OCI-LY7 (cell line): Measurements from ENCODE around the gene ADAMTSL3. TPM values are rescaled to one million over a fixed set of nuclear protein-coding genes. Genes with fewer than 3 reads are reported as not detected.

Experiments used
- BruUV-seq: library from RNA; stranded (reverse); fragments of 400-500 nt; replicated peaks from 2 replicates; lab custom pipeline; 2021; lab: Mats Ljungman, UMichigan
- CTCF ChIA-PET: fragments of 300-600 bp; sonication (Branson Sonifier 250); formaldehyde crosslinking; loops from one replicate; lab custom pipeline; 2022; ENCODE audit warnings: antibody characterized with exemption; ENCODE audit not compliant: unreplicated experiment; lab: Charles Lee
- POLR2A ChIA-PET: fragments of 300-600 bp; sonication (Branson Sonifier 250); formaldehyde crosslinking; loops from one replicate; lab custom pipeline; 2022; ENCODE audit warnings: antibody characterized with exemption; lab: Charles Lee
- DNase-seq: peaks from one replicate; pipeline ENCODE4 v3.0.0-alpha.2; 2015; ENCODE audit warnings: low spot score
- H2AFZ ChIP-seq: fragments of 200-600 bp; sonication (generic), shearing (Covaris generic); 2 replicates; pipeline ENCODE4 v1.6.1; 2014; ENCODE audit warnings: mild to moderate bottlenecking, antibody characterized with exemption, low read length, moderate library complexity
- H3K27ac ChIP-seq: fragments of 200-600 bp; sonication (generic); 2 replicates; pipeline ENCODE4 v1.5.1; 2014; ENCODE audit warnings: mixed run types, low read depth, mild to moderate bottlenecking, moderate library complexity, low read length, inconsistent platforms; ENCODE audit not compliant: poor library complexity, severe bottlenecking
- H3K36me3 ChIP-seq: fragments of 200-600 bp; sonication (generic); 2 replicates; pipeline ENCODE4 v1.6.1; 2014; ENCODE audit warnings: mild to moderate bottlenecking, antibody characterized with exemption, low read length, moderate library complexity, mixed read lengths; ENCODE audit not compliant: insufficient read depth
- H3K4me1 ChIP-seq: fragments of 200-600 bp; sonication (generic); 2 replicates; pipeline ENCODE4 v1.5.1; 2014; ENCODE audit warnings: mild to moderate bottlenecking, low read length; ENCODE audit not compliant: insufficient read depth, poor library complexity, severe bottlenecking
- H3K4me2 ChIP-seq: fragments of 200-600 bp; sonication (generic); 2 replicates; pipeline ENCODE4 v1.6.1; 2014; ENCODE audit warnings: mild to moderate bottlenecking, low read length
- H3K4me3 ChIP-seq: fragments of 200-600 bp; sonication (generic); 2 replicates; pipeline ENCODE4 v1.5.1; 2014; ENCODE audit warnings: mild to moderate bottlenecking, low read depth, low read length; ENCODE audit not compliant: poor library complexity, severe bottlenecking
- H3K79me2 ChIP-seq: fragments of 200-600 bp; sonication (generic); 2 replicates; pipeline ENCODE4 v1.6.1; 2016; ENCODE audit warnings: low read depth, mild to moderate bottlenecking, low read length, moderate library complexity, mixed read lengths; ENCODE audit not compliant: insufficient read depth
- H3K9me2 ChIP-seq: fragments of 200-600 bp; sonication (generic); 2 replicates; pipeline ENCODE4 v1.6.1; 2016; ENCODE audit warnings: mild to moderate bottlenecking, low read length, mixed read lengths; ENCODE audit not compliant: insufficient read depth
- H3K9me3 ChIP-seq: fragments of 200-600 bp; sonication (generic); 2 replicates; pipeline ENCODE4 v1.6.1; 2014; ENCODE audit warnings: mild to moderate bottlenecking, mixed run types, low read length, mixed read lengths
- H4K20me1 ChIP-seq: fragments of 200-600 bp; sonication (generic); 2 replicates; pipeline ENCODE4 v1.6.1; 2014; ENCODE audit warnings: mild to moderate bottlenecking, antibody characterized with exemption, low read length, moderate library complexity, mixed read lengths; ENCODE audit not compliant: insufficient read depth
- EZH2phosphoT487 ChIP-seq: fragments of 200-600 bp; sonication (generic); IDR thresholded peaks from 2 replicates; pipeline ENCODE4 v1.6.1; 2018; ENCODE audit warnings: low read depth, borderline replicate concordance, mild to moderate bottlenecking, mixed run types, antibody characterized with exemption, low read length, moderate library complexity, mixed read lengths
- intact Hi-C: fragments of 100-400 bp; cut with micrococcal nuclease; formaldehyde crosslinking; loops from one replicate; pipeline ENCODE4 v1.10.0; 2022; ENCODE audit not compliant: unreplicated experiment
- total RNA-seq, 2 experiments: library from RNA; depleted of rRNA in 1 of 2; stranded (reverse); fragments of >200 nt in 1 of 2; shearing (Covaris generic) in 1 of 2; gene quantifications; 2 replicates each; pipeline ENCODE4 v1.2.3, GENCODE V29; 2014 to 2022
- TF ChIP-seq, protein P1 (sequence below): fragments of 200-600 bp; sonication (generic); conservative IDR thresholded peaks from 2 replicates; pipeline ENCODE4 v1.5.1; 2014; ENCODE audit warnings: mild to moderate bottlenecking, antibody characterized with exemption, low read length, moderate library complexity, mixed read lengths

Gene ADAMTSL3
- total RNA-seq, 2 experiments from 2014 or later = not detected

DNA sequence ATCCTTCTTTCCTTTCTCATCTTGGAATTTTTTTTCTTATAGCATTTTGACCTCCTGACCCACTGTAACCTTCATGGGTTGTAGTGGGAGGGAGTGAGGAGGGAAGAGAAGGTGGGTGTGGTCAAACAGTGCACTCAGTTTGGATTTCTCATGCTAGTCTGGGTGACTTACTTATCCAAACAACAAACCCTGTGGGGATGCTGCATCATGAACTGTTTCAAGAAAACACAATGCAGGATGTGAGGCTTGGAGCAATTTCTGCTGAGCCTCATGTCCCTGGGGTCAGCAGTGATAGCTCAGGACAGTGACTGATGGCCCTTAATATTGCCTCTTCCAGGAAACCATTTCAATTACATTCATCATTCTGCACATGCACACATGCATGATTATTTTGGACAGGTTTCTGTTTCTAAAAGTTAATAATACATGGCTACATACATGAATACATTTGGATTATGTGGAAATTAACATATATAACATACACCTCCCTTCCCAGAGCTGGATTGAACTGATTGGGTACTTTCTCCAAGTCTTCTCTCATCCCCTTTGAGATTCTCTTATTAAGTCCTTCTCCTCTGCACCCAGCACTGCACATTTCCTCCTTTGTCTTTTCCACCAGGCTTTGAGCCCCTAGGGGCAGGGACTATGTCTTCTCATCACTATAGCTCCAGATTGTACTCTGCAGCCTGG is 61.2 kb downstream of the ADAMTSL3 start:
- CTCF ChIA-PET = no interaction called here

GRCh38 chr15:83716605-83717004 is 62.7 kb downstream of the ADAMTSL3 start:
- no peak for DNase-seq
- no peaks in the 10 kb centered on the region for H4K20me1 ChIP-seq
- intact Hi-C loops = no loop called here
- no peaks in the 10 kb centered on the region for H3K36me3 ChIP-seq
- no peak overlapping the region for H3K4me3 ChIP-seq
- H2AFZ ChIP-seq = no peak overlapping the region
- ChIA-PET CTCF (no interaction called here), POLR2A (interaction anchor here (0.7 kb wide), 1 partner anchor 31 kb away, joined by 3 read pairs; no protein-coding TSS in a partner anchor)
- BruUV-seq = no TSS peak
- TF ChIP-seq, protein P1, sequence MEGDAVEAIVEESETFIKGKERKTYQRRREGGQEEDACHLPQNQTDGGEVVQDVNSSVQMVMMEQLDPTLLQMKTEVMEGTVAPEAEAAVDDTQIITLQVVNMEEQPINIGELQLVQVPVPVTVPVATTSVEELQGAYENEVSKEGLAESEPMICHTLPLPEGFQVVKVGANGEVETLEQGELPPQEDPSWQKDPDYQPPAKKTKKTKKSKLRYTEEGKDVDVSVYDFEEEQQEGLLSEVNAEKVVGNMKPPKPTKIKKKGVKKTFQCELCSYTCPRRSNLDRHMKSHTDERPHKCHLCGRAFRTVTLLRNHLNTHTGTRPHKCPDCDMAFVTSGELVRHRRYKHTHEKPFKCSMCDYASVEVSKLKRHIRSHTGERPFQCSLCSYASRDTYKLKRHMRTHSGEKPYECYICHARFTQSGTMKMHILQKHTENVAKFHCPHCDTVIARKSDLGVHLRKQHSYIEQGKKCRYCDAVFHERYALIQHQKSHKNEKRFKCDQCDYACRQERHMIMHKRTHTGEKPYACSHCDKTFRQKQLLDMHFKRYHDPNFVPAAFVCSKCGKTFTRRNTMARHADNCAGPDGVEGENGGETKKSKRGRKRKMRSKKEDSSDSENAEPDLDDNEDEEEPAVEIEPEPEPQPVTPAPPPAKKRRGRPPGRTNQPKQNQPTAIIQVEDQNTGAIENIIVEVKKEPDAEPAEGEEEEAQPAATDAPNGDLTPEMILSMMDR = no peak
- TF ChIP-seq EZH2phosphoT487 = no peak
- H3K4me1 ChIP-seq = no peaks in the 10 kb centered on the region
- no peak overlapping the region for H3K4me2 ChIP-seq
- no peak overlapping the region for H3K27ac ChIP-seq
- H3K9me2 ChIP-seq = no peaks in the 10 kb centered on the region
- no peaks in the 10 kb centered on the region for H3K9me3 ChIP-seq
- no peaks in the 10 kb centered on the region for H3K79me2 ChIP-seq

More for the DNA sequence above, 61.2 kb downstream of the ADAMTSL3 start:
- no peaks in the 10 kb centered on the region for H3K9me2 ChIP-seq
- no peak overlapping the region for H2AFZ ChIP-seq
- TF ChIP-seq, protein P1 = no peak
- no peak for TF ChIP-seq EZH2phosphoT487
- intact Hi-C loops = no loop called here
- POLR2A ChIA-PET = no interaction called here
- no peaks in the 10 kb centered on the region for H3K79me2 ChIP-seq
- DNase-seq = no peak
- H3K4me3 ChIP-seq = no peak overlapping the region
- H3K27ac ChIP-seq = no peak overlapping the region
- H3K36me3 ChIP-seq = no peaks in the 10 kb centered on the region
- H3K4me1 ChIP-seq = no peaks in the 10 kb centered on the region
- H4K20me1 ChIP-seq = no peaks in the 10 kb centered on the region
- no peaks in the 10 kb centered on the region for H3K9me3 ChIP-seq
- BruUV-seq = no TSS peak
- H3K4me2 ChIP-seq = no peak overlapping the region

- POLR2A ChIA-PET = interaction anchor here (0.7 kb wide), 1 partner anchor 32 kb away, joined by 3 read pairs; no protein-coding TSS in a partner anchor
- H3K4me3 ChIP-seq = no peak overlapping the region
- BruUV-seq = no TSS peak
Measured at GRCh38 chr15:83717010-83717409, 63.1 kb downstream of the ADAMTSL3 start.

More at GRCh38 chr15:83717010-83717409, 63.1 kb downstream of the ADAMTSL3 start:
- CTCF ChIA-PET = no interaction called here
- H2AFZ ChIP-seq = no peak overlapping the region
- no peaks in the 10 kb centered on the region for H3K9me3 ChIP-seq
- intact Hi-C loops = no loop called here
- no peaks in the 10 kb centered on the region for H4K20me1 ChIP-seq
- H3K36me3 ChIP-seq = no peaks in the 10 kb centered on the region
- H3K27ac ChIP-seq = no peak overlapping the region
- TF ChIP-seq, protein P1 = no peak
- no peak for TF ChIP-seq EZH2phosphoT487
- no peak overlapping the region for H3K4me2 ChIP-seq
- no peaks in the 10 kb centered on the region for H3K4me1 ChIP-seq
- DNase-seq = no peak
- no peaks in the 10 kb centered on the region for H3K79me2 ChIP-seq
- no peaks in the 10 kb centered on the region for H3K9me2 ChIP-seq
